IgD-negative memory B cell (primary cell): ENCODE data around the gene ZBTB37. TPM values are rescaled to one million over a fixed set of nuclear protein-coding genes. Genes with fewer than 3 reads are reported as not detected.
"Not testable (repeated sequence)": the region's sequence is repeated elsewhere in the genome, so short reads cannot be mapped to it uniquely, and the experiment has no call there.

Experiments used
- H3K27ac Mint-ChIP-seq, 3 donors: one replicate each; pipeline ENCODE4 v1.8.0; 2020 to 2022; ENCODE audit warnings: mild to moderate bottlenecking in 3 of 3, mixed read lengths in 3 of 3, moderate library complexity in 1 of 3
- H3K27me3 Mint-ChIP-seq: one replicate; pipeline ENCODE4 v1.8.0; 2021; ENCODE audit warnings: mixed read lengths
- H3K36me3 Mint-ChIP-seq: one replicate; pipeline ENCODE4 v1.8.0; 2020; ENCODE audit warnings: mild to moderate bottlenecking, mixed read lengths
- H3K4me1 Mint-ChIP-seq, 3 donors: one replicate each; pipeline ENCODE4 v1.8.0; 2020 to 2022; ENCODE audit warnings: mixed read lengths in 3 of 3, mild to moderate bottlenecking in 1 of 3
- H3K4me3 Mint-ChIP-seq, 4 donors: one replicate each; pipeline ENCODE4 v1.8.0; 2020 to 2022; ENCODE audit warnings: mild to moderate bottlenecking in 4 of 4, mixed read lengths in 4 of 4, moderate library complexity in 3 of 4
- H3K9me3 Mint-ChIP-seq, 3 donors: one replicate each; pipeline ENCODE4 v1.8.0; 2020 to 2021; ENCODE audit warnings: mixed read lengths in 3 of 3, mild to moderate bottlenecking in 1 of 3
- polyA plus RNA-seq: library from polyadenylated mRNA; unstranded; fragments of 300-500 nt; fragmentation: Illumina TruSeq; gene quantifications from one replicate; pipeline ENCODE4 v1.2.3, GENCODE V29; 2021

Gene ZBTB37
- polyA plus RNA-seq, 1 donor from 2014 or later = 2.0 TPM

DNA sequence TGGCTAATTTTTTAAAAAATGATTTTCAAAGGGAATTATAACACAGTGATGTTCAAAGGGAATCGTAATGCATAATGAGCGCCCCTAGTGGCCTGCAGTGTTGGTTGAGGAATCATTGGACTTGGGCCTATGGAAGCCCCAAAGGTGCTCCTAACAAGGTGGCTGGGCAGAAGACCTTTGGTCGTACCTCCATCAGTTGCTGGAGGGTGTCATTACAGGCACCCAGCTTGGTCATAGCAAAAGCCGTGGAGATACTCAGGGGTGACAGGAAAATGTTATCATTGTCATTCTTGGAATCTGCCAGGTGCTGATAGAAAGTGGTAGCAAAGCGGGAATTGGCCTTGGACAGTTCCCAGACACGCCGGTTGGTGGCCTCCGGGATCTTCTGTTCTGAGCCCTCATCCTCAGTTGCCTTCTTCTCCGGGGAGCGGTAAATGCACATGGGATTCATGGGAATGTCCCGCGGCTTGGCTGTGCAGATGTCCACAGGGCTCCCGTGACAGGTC, 46.2 kb downstream of the ZBTB37 start:
- no peaks in the 10 kb centered on the region for H3K4me1 Mint-ChIP-seq
- no peak overlapping the region for H3K27ac Mint-ChIP-seq
- no peaks in the 10 kb centered on the region for H3K36me3 Mint-ChIP-seq
- H3K4me3 Mint-ChIP-seq = peak overlapping the region in 1 of 4 donors; percentile 63
- H3K9me3 Mint-ChIP-seq = no peaks in the 10 kb centered on the region
- no peaks in the 10 kb centered on the region for H3K27me3 Mint-ChIP-seq

DNA sequence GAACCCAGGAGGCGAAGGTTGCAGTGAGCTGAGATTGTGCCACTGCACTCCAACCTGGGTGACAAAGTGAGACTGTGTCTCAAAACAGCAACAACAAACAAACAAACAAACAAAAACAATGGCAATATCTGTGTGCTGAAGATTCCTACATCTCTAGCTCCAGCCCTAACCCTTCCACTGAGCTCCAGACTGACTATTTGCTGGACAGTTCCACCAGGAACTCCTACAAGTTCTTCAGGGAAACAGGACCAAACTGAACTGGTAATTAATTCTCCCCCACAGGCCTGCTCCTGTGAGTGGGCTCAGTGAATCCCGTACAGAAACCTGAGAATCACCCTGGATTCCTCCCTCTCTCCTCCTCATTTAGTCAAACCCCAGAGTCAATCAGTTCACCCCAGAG, 47.4 kb downstream of the ZBTB37 start:
- Mint-ChIP-seq H3K36me3 (no peaks in the 10 kb centered on the region), H3K4me1 (no peaks in the 10 kb centered on the region), H3K27me3 (no peaks in the 10 kb centered on the region)

DNA sequence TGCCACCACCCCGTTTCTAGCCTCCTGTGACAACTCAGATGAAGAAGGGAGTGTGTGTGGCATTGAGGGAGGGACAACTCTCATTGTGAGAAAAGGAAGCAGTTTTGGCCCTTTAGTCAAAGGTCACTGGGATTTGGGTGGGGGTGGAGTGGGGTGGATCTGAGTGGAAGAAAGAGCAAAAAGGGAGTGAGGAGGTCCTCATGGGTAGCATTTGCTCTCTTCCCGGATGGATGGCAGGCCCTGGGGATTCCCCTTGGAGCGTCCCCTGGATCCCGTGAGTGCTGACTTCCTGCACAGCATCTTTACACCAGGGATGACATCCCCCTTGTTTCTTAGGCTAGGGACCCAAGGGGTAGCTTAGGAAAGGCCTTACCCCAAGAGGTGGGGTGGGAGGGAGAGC, 48.5 kb downstream of the ZBTB37 start:
- Mint-ChIP-seq H3K9me3 (no peaks in the 10 kb centered on the region), H3K36me3 (no peaks in the 10 kb centered on the region), H3K27me3 (no peaks in the 10 kb centered on the region), H3K4me3 (no peak overlapping the region), H3K27ac (no peak overlapping the region), H3K4me1 (no peaks in the 10 kb centered on the region)

More for the DNA sequence above, 47.4 kb downstream of the ZBTB37 start:
- no peak overlapping the region for H3K27ac Mint-ChIP-seq
- H3K4me3 Mint-ChIP-seq = no peak overlapping the region
- H3K9me3 Mint-ChIP-seq = no peaks in the 10 kb centered on the region

DNA sequence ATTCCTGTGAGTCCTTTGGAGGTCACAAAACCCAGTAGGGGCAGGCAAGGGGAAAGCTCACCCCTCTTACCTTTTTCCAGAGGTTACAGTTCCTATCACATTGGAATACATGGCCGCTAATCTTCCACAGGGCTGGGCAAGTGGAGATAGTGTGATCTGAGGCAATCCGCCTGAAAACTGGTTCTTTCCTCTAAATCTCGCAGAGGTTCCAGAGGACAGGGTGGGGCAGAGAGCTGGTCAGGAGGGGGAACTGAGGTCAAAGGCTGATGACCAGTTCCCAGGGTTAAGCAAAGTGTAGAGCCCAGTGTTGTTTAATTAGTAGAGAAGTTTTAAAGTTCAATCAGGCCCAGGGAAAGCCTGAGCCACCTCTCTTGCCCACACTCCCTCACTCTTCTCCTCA, 49.0 kb downstream of the ZBTB37 start, which contains the start of gene SERPINC1:
Gene SERPINC1 (minus strand): TSS at position 179 of the 400 bp plus-strand sequence. CDS start 68 bp downstream, at position 111.
- Mint-ChIP-seq H3K4me3 (no peak within 1 kb of the TSS), H3K36me3 (no peaks in the 10 kb centered on the region), H3K27ac (no peak within 1 kb of the TSS), H3K4me1 (no peaks in the 10 kb centered on the region), H3K27me3 (no peaks in the 10 kb centered on the region), H3K9me3 (no peaks in the 10 kb centered on the region)

DNA sequence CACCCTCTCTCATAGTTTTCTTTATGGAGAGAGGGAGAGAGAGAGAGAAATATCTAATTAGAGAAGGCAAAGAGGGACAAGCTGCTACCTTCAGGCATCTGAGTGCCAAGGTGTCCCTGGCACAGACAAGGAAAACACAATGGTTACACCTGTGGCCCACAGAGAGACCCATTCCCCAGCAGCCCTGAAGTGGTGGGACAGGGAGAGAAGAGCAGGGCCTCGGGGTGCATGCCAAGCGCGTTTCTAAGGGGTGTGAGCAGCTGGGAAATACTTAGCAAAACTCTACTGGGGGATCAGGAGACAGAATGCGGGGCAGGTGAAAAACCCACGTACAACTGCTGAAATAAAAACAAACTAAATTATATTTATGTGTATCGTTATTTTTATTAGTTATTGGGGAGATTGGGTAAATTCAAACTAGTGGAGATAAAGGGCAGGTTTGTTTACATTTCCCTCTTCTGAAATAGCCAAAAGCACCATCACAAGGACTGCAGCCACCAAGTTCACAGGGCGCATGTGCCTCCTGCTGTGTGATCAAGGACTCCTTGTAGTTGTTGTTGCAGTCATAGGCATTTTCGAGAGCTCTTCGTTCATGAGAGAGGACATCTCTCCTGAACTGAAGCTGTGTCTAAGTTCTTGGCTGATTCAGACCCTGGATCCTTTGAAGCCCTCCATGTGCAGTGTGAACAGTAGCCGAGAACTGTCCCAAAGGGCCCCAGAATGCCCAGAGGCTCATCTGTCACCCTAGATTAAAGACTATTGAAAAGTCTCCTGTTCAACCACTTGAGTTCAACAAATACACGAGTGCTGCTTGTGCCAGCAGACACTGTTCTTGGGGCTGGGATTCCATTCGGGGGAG, 49.7 kb downstream of the ZBTB37 start:
- Mint-ChIP-seq H3K9me3 (no peaks in the 10 kb centered on the region), H3K36me3 (no peaks in the 10 kb centered on the region), H3K27me3 (no peaks in the 10 kb centered on the region), H3K4me1 (no peaks in the 10 kb centered on the region), H3K4me3 (no peak overlapping the region), H3K27ac (no peak overlapping the region)

DNA sequence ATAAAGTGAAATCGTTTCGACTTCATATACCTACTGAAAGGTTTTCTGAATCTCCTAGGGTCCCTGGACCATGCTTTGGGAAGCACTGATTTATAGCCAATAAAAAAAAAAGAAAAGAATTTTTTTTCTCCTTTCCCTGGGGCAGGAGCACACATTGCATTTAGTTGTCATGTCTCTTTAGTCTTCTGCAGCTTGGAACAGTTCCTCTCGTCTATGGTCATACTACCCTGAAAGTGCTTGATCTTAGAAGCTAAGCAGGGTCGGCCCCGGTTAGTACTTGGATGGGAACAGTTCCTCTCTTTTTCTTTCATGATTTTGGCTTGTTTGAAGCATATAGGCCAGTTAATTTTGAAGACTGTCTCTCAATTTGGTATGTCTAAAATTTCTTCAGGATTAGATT, 52.7 kb downstream of the ZBTB37 start:
- Mint-ChIP-seq H3K27ac (no peak overlapping the region), H3K27me3 (no peaks in the 10 kb centered on the region), H3K36me3 (peaks cover 2% of the 10 kb centered on the region), H3K9me3 (no peaks in the 10 kb centered on the region), H3K4me1 (no peaks in the 10 kb centered on the region), H3K4me3 (no peak overlapping the region)

DNA sequence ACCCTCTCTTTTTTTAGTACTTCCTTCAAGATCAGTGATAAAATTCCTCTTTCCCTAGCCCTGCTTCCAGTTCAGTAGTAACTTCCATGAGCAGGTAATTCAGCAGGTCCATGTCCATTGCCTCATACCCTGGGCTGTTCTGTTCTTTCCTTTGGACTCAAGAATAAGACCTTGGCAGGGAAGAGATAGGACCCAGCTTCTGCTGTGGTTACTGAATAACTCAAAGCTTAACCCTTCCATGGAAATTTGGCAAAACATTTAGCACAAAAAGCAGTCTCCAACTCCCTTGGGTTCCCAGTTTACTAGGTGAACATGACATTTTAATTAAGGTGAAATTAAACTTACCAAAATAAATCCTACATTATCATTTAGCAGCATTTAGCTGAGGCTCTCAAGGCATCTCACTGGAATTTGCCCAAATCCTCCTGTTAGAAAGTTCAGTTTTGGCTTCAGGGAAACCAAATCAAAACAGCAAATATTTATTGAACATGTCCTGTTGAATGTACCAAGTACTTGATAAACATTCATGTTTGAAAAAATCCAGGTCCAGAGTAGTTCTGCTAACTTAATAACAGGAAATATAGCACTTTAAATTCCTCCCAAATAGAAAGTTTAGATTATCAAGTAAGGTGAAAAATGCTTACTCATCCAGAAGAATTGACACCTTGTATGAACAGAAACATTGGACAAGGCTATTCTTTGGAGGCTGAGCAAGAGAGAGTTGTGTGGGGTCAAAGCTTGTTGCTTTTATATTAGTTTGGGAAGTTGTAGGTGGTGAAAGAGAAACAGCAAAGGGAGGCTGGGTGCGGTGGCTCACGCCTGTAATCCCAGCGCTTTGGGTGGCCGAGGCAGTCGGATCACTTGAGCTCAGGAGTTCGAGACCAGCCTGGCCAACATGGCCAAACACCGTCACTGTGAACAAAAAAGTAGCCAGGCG, 57.4 kb downstream of the ZBTB37 start:
- no peak overlapping the region for H3K4me3 Mint-ChIP-seq
- no peak overlapping the region for H3K27ac Mint-ChIP-seq
- no peaks in the 10 kb centered on the region for H3K4me1 Mint-ChIP-seq
- H3K27me3 Mint-ChIP-seq = no peaks in the 10 kb centered on the region
- H3K36me3 Mint-ChIP-seq = peaks cover 3% of the 10 kb centered on the region
- no peaks in the 10 kb centered on the region for H3K9me3 Mint-ChIP-seq

DNA sequence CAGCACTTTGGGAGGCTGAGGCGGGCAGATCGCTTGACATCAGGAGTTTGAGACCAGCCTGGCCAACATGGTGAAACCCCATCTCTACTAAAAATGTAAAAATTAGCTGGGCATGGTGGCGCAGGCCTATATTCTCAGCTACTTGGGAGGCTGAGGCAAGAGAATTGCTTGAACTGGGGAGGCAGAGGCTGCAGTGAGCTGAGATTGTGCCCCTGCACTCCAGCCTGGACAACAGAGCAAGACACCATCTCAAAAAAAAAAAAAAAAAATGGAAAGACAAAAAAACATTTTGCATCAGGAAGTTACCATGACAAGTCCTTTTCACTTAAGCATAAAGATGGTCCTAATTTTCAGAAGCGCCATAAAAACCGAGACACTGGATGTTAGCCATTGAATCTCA, 62.4 kb downstream of the ZBTB37 start:
- H3K36me3 Mint-ChIP-seq, H3K4me1 Mint-ChIP-seq, H3K27me3 Mint-ChIP-seq, H3K4me3 Mint-ChIP-seq, H3K9me3 Mint-ChIP-seq, H3K27ac Mint-ChIP-seq: not testable (repeated sequence)

DNA sequence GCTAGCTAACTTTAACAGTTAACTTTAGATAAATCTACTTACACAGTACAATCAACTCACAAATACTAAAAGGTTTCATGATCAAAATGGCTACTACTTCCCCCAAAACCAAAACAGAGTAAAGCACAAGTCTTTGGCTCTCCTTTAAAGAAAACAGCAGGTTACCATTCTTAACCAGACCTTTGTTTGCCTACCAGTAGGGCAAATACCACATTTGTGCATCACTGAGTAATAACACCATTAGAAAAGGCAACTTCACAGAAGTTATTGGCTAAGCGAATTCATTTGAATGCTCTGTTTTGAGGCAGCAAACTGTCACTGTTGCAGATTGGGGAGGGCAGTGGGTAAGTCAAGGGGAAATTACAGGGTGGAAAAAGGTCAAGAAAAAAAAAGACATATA, 66.3 kb downstream of the ZBTB37 start:
- H3K27me3 Mint-ChIP-seq = no peaks in the 10 kb centered on the region

DNA sequence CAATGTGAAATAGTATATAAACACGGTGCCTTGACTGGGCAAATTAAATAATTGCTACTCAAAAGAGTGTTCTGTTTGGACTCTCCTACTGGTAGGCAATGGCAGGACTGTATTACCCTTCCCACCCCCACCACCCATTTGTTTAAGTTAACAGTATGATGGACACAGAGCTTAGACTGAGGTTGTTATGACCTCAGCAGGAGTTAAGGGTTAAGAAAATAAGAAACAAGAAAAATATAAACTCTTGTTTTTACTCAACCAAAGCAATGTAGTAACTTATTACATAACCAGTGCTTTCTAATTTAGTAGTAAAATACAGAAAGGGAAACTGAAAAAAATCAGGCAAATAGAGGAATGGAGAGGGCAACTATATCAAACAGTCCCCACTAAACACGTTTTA, 68.9 kb downstream of the ZBTB37 start:
- Mint-ChIP-seq H3K9me3 (no peaks in the 10 kb centered on the region), H3K27me3 (no peaks in the 10 kb centered on the region), H3K4me1 (peaks cover 0 to 4% (median 0%) of the 10 kb centered on the region in 3 donors), H3K36me3 (peaks cover 5% of the 10 kb centered on the region), H3K4me3 (no peak overlapping the region), H3K27ac (no peak overlapping the region)

More for the DNA sequence above, 66.3 kb downstream of the ZBTB37 start:
- peak overlapping the region in 1 of 3 donors; percentile 76 for H3K27ac Mint-ChIP-seq
- H3K4me1 Mint-ChIP-seq = no peaks in the 10 kb centered on the region
- peaks cover 2% of the 10 kb centered on the region for H3K36me3 Mint-ChIP-seq
- H3K9me3 Mint-ChIP-seq = no peaks in the 10 kb centered on the region
- no peak overlapping the region for H3K4me3 Mint-ChIP-seq

DNA sequence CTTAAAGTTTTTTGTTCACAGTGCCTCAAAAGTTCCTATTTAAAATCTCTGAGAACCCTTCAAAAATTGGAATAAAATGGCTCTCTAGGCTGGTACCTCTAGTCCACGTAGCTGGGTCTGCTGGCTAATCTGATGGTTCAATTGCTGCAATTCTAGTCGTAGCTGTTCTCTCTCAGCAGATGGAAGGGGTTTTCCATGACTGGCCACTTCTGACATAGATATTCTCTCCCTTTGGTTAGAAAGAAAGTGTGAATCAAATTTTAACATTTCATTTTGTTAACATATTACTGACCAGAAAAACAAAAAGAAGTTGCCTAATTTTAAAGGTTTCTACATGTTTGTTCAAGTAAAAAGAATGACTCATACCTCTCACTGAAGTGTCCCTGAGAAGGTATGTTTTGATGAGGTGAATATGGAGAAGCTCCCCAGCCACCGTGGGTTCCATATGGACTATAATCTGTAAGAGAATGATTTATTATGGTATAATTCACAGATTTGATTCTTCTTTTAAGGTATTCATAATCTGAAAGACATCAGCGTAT, 78.3 kb downstream of the ZBTB37 start:
- no peak overlapping the region for H3K4me3 Mint-ChIP-seq
- no peaks in the 10 kb centered on the region for H3K27me3 Mint-ChIP-seq
- H3K9me3 Mint-ChIP-seq = no peaks in the 10 kb centered on the region
- H3K36me3 Mint-ChIP-seq = peaks cover 9% of the 10 kb centered on the region
- H3K4me1 Mint-ChIP-seq = no peaks in the 10 kb centered on the region
- H3K27ac Mint-ChIP-seq = peak overlapping the region in 1 of 3 donors; percentile 13

DNA sequence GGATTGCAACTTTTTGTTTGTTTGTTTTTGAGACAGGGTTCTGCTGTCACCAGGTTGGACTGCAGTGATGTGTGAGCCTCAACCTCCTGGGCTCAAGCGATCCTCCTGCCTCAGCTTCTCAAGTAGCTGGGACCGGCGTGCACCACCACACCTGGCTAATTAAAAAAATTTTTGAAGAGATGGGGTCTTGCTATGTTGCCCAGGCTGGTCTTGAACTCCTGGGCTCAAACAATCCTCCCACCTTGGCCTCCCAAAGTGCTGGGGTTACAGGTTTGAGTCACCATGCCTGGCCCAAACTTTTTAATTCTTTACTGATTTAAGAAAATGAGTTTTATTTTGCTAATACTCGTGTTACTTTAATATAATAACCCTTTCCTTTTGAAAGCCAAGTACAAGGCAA, 80.4 kb downstream of the ZBTB37 start:
- Mint-ChIP-seq H3K9me3 (no peaks in the 10 kb centered on the region), H3K4me1 (no peaks in the 10 kb centered on the region), H3K27ac (no peak overlapping the region), H3K27me3 (no peaks in the 10 kb centered on the region), H3K4me3 (no peak overlapping the region), H3K36me3 (peaks cover 6% of the 10 kb centered on the region)
